ENCODE measurements around the gene GPHA2. TPM values are rescaled to one million over a fixed set of nuclear protein-coding genes. Genes with fewer than 3 reads are reported as not detected.

GPHA2 gene
- total and polyA plus RNA-seq, 2 of the 13 experiments (the other 11 are each of a cell fraction or from before 2014, with no cell fraction given), result 13.0 to 19.1 TPM

- no peak for TF ChIP-seq ZNF513 (CRISPR knock-in tag; conservative IDR thresholded peaks at IDR 0.05)
- TF ChIP-seq KIAA2018 (CRISPR knock-in tag; IDR thresholded peaks at IDR 0.05; ENCODE audit: borderline replicate concordance), result no peak
- no peak for TF ChIP-seq SOX6 (IDR thresholded peaks at IDR 0.05)
- TF ChIP-seq SOX6 (CRISPR knock-in tag; IDR thresholded peaks at IDR 0.05), result peak; percentile 33; the same call in 1 of the 2 replicates
- no peak for TF ChIP-seq ZNF33B (CRISPR knock-in tag; IDR thresholded peaks at IDR 0.05)
- TF ChIP-seq NR1H2 (CRISPR knock-in tag; IDR thresholded peaks at IDR 0.05; ENCODE audit: borderline replicate concordance, low read depth), result no peak
- no peak for TF ChIP-seq NFE2L1 (CRISPR knock-in tag; IDR thresholded peaks at IDR 0.05; ENCODE audit: borderline replicate concordance)
- TF ChIP-seq ZBTB10 (CRISPR knock-in tag; IDR thresholded peaks at IDR 0.05; ENCODE audit: borderline replicate concordance), result no peak
- no peak for TF ChIP-seq ZNF12 (CRISPR knock-in tag; IDR thresholded peaks at IDR 0.05)
- TF ChIP-seq CREM (IDR thresholded peaks at IDR 0.05), result peak; percentile 48; the same call in 1 of the 2 replicates
- TF ChIP-seq CREM (CRISPR knock-in tag; IDR thresholded peaks at IDR 0.05), result no peak
- no peak for TF ChIP-seq SMAD3 (CRISPR knock-in tag; IDR thresholded peaks at IDR 0.05)
- peak; percentile 35; the same call in 1 of the 2 replicates for TF ChIP-seq ZNF350 (CRISPR knock-in tag; IDR thresholded peaks at IDR 0.05; ENCODE audit: borderline replicate concordance, low read depth)
- peak; percentile 41; the same call in 1 of the 2 replicates for TF ChIP-seq SALL1 (CRISPR knock-in tag; IDR thresholded peaks at IDR 0.05)
- TF ChIP-seq REL (CRISPR knock-in tag; conservative IDR thresholded peaks at IDR 0.05), result no peak
- no peak for TF ChIP-seq DR1 (CRISPR knock-in tag; IDR thresholded peaks at IDR 0.05)
- no peak for TF ChIP-seq NFIC (IDR thresholded peaks at IDR 0.05; ENCODE audit: low read length)
- TF ChIP-seq POGZ (CRISPR knock-in tag; IDR thresholded peaks at IDR 0.05), result no peak
Observed at GRCh38 chr11:64916040-64916774, 19.5 kb downstream of the GPHA2 start (continued).

Data from HepG2 (cell line).